Measurements from ENCODE around the gene AANAT. TPM values are rescaled to one million over a fixed set of nuclear protein-coding genes. Genes with fewer than 3 reads are reported as not detected.

AANAT gene
- total RNA-seq, 1 donor from 2014 or later, result not detected

DNA sequence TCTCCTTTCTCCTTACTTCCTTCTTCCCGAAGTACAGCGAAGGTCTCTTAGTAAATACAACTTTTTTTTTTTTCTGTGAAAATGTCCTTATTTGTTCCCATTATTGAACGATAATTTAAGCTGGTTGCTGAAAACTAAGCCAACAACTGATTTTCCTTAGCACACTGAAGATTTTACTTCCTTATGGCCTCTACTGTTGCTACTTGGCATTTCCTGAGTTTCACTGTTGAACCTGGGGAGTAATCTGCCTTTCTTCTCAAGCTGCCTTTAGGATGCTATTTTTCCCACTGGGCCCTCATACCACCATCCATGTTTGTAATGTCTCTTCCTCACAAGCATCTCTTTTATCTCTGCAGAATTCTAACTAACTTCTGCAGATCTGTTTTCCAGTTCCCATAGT lies 40.5 kb upstream of the AANAT start:
- no peak for DNase-seq (ENCODE audit: low read depth)
- TF ChIP-seq, protein P1, sequence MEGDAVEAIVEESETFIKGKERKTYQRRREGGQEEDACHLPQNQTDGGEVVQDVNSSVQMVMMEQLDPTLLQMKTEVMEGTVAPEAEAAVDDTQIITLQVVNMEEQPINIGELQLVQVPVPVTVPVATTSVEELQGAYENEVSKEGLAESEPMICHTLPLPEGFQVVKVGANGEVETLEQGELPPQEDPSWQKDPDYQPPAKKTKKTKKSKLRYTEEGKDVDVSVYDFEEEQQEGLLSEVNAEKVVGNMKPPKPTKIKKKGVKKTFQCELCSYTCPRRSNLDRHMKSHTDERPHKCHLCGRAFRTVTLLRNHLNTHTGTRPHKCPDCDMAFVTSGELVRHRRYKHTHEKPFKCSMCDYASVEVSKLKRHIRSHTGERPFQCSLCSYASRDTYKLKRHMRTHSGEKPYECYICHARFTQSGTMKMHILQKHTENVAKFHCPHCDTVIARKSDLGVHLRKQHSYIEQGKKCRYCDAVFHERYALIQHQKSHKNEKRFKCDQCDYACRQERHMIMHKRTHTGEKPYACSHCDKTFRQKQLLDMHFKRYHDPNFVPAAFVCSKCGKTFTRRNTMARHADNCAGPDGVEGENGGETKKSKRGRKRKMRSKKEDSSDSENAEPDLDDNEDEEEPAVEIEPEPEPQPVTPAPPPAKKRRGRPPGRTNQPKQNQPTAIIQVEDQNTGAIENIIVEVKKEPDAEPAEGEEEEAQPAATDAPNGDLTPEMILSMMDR (conservative IDR thresholded peaks at IDR 0.05; ENCODE audit: low read depth, low read length), result no peak

DNA sequence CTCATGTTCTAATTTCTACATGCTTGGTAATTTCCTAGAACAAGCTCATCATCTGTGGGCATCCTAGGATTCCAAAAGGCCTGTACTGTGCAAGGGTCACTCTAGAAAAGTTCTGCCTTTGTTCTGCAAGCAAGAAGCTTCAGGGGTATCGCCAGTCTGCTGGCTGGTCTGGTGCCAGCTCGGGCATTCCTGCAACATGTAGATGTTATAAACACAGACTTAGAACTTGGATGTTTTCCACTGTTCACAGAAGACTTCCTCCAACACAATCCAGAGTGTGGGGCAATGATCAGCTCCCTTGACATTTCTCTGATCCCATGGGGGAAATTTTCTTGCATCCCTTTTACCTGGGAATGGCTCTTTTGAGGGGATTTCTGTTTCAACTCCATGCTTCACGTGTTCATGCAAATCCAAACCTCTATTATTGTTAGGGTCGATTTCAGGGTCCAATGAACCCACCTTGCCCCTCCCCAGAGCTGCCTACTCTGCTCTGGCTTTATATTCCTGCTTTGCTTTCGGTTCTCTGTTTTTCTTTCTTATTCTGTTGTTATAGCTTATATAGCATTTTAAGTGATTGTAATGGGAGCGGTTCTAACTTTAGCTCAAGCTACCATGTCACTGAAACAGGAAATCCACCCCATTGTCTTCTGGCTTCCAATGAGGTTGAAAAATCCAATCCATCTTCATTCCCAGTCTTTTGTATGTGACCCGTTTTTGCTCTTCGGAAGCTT lies 39.7 kb upstream of the AANAT start:
- DNase-seq (ENCODE audit: low read depth), result peak; percentile 59
- TF ChIP-seq, protein P1 (conservative IDR thresholded peaks at IDR 0.05; ENCODE audit: low read depth, low read length), result no peak
- no peak overlapping the region for H3K4me3 ChIP-seq (ENCODE audit: low read depth, low read length)

More for the DNA sequence above, 40.5 kb upstream of the AANAT start:
- no peak overlapping the region for H3K4me3 ChIP-seq (ENCODE audit: low read depth, low read length)

DNA sequence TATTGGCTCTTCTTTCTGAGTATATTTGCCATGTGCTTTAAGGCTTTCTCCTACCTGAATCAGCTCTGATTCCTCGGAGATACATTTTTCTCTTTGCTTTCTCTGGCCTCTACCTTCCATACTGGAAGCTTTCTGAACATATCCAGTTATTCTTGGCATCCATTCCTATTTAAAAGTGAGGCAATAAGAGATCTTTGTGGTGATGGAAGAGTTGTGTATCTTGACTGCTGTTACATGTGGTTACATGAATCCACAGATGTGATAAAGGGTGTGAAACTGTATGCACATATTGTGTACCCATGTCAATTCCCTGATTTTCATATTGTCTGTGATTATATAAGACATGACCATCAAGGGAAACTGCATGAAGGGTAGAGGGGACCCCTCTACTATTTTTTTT lies 38.9 kb upstream of the AANAT start:
- TF ChIP-seq, protein P1 (conservative IDR thresholded peaks at IDR 0.05; ENCODE audit: low read depth, low read length), result no peak
- DNase-seq (ENCODE audit: low read depth), result no peak
- H3K4me3 ChIP-seq (ENCODE audit: low read depth, low read length), result no peak overlapping the region

DNA sequence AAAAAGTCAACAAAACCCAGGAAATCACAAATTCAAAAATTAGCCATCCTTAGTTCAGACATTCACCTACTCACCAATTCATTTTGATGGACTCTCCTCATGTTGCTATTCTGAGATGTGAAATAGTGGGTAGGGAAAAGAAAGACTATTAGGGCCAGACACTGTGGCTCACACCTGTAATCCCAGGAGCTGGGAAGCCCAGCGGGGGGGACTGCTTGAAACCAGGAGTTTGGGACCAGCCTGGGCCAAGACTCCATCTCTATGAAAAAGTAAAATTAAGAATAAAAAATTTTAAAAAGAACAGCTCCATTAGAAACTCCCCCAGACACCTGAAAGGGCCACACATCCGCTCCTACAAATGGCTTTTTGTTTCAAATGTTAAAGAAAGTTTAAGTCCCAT lies 35.9 kb upstream of the AANAT start:
- TF ChIP-seq, protein P1 (conservative IDR thresholded peaks at IDR 0.05; ENCODE audit: low read depth, low read length), result no peak
- no peak for DNase-seq (ENCODE audit: low read depth)
- no peak overlapping the region for H3K4me3 ChIP-seq (ENCODE audit: low read depth, low read length)

DNA sequence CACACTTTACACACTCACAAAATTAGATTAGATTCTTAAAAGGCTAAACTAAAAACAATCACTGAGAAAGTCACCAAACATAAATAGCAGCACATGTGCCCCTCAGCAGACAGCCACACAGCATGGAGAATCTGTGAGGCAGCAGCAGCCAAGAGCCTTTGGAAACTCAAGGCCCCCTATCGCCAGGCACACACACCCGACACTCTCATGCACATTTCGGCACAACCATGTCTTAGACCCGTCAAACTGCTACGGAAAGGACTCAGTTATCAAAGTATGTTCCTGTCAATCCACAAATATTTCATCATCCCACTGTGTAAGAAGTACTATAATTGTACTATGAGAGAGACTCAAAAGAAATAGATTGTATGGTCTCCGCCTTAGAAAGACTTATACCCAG lies 35.4 kb upstream of the AANAT start:
- DNase-seq (ENCODE audit: low read depth), result no peak
- TF ChIP-seq, protein P1 (conservative IDR thresholded peaks at IDR 0.05; ENCODE audit: low read depth, low read length), result no peak
- H3K4me3 ChIP-seq (ENCODE audit: low read depth, low read length), result no peak overlapping the region

DNA sequence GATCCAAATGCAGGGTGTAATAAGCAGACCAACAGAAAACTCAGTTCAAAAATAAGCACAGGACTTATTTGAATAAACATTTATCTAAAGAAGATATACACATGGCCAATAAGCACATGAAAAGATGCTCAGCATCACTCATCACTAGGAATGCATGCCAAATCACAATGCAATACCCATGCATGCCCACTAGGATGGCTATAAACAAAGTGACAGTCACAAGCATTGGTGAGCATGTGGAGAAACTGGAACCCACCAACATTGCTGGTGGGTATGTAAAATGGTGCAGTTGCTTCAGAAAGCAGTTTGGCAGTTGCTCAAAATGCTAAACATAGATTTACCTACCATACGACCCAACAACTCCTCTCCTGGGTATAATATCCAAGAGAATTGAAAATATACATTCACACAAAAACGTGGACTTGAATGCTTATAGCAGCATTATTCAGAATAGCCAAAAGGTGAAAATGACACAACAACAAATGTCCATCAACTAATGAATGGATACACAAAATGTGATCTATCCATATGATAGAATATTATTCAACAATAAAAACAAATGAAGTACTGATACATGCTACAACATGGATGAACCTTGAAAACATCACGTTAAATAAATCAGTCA lies 34.6 kb upstream of the AANAT start:
- no peak overlapping the region for H3K4me3 ChIP-seq (ENCODE audit: low read depth, low read length)
- no peak for DNase-seq (ENCODE audit: low read depth)
- TF ChIP-seq, protein P1 (conservative IDR thresholded peaks at IDR 0.05; ENCODE audit: low read depth, low read length), result peak; percentile 60

DNA sequence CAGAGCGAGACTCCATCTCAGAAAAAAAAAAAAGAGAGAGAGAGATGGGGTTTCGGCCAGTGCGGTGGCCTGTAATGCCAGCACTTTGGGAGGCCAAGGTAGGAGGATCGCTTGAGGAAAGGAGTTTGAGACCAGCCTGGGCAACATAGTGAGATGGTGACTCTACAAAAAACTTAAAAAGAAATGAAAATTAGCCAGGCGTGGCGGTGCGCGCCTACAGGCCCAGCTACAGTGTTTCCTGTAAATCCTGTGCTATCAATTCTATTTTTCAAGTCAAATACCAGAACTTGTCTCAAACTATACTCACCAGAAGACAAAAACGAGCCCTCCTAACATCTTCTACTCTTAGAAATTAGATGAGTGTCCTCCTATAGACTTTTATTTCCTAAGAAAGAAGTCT lies 33.7 kb upstream of the AANAT start:
- DNase-seq (ENCODE audit: low read depth), result no peak
- TF ChIP-seq, protein P1 (conservative IDR thresholded peaks at IDR 0.05; ENCODE audit: low read depth, low read length), result no peak
- H3K4me3 ChIP-seq (ENCODE audit: low read depth, low read length), result no peak overlapping the region
